ENCODE results near the gene LENG9. TPM values are rescaled to one million over a fixed set of nuclear protein-coding genes. Genes with fewer than 3 reads are reported as not detected.

Gene LENG9
- total RNA-seq, 4 donors from 2014 or later = 2.6 to 9.1 (median 4.5) TPM

GRCh38 chr19:54416695-54417491, 46.7 kb downstream of the LENG9 start:
- Histone ChIP-seq H3K27ac (peak overlapping the region in 2 of 4 donors; percentile 35 to 67), H3K4me3 (peak overlapping the region in 1 of 2 donors; percentile 49), H3K27me3 (peaks cover 95% of the 10 kb centered on the region), H3K4me1 (peaks cover 0 to 34% (median 0%) of the 10 kb centered on the region in 3 donors), H3K9me3 (no peaks in the 10 kb centered on the region), H3K36me3 (no peaks in the 10 kb centered on the region)
- TF ChIP-seq POLR2A (IDR thresholded peaks at IDR 0.05) = no peak
- no peak for ATAC-seq
- WGBS, 2 donors (ENCODE audit: low coverage in 1 of 2) = 76 to 79% methylated on average over 6 to 9 of the region's 44 CpGs

- no peak for TF ChIP-seq POLR2AphosphoS5 (IDR thresholded peaks at IDR 0.05)
- no peak for TF ChIP-seq CTCF (IDR thresholded peaks at IDR 0.05)
- no peak for TF ChIP-seq EP300 (IDR thresholded peaks at IDR 0.05)
- TF ChIP-seq POLR2A (IDR thresholded peaks at IDR 0.05) = no peak
- no peak for ATAC-seq
- Histone ChIP-seq H3K27me3 (peaks cover 94% of the 10 kb centered on the region), H3K36me3 (no peaks in the 10 kb centered on the region), H3K27ac (peak overlapping the region in 2 of 4 donors; percentile 35 to 67), H3K9me3 (no peaks in the 10 kb centered on the region), H3K4me3 (peak overlapping the region in 1 of 2 donors; percentile 49), H3K4me1 (peaks cover 0 to 32% (median 0%) of the 10 kb centered on the region in 3 donors)
- WGBS, 2 donors (ENCODE audit: low coverage in 1 of 2) = 0 to 10% methylated on average over 1 to 10 of the region's 28 CpGs
Observed at GRCh38 chr19:54415901-54416673, 47.5 kb downstream of the LENG9 start.

GRCh38 chr19:54415208-54415900, 48.2 kb downstream of the LENG9 start, which contains the start of gene TTYH1:
TTYH1 (plus strand) TSS chr19:54415464; CDS start chr19:54415553, 89 bp downstream.
- WGBS, 2 donors (ENCODE audit: low coverage in 1 of 2) = no CpG with 5 or more reads among the region's 68 CpGs
- TF ChIP-seq CTCF (IDR thresholded peaks at IDR 0.05) (peak in 1 of 4 experiments; percentile 58), EP300 (IDR thresholded peaks at IDR 0.05) (no peak), POLR2A (IDR thresholded peaks at IDR 0.05) (no peak)
- Histone ChIP-seq H3K27ac (peak within 1 kb of the TSS in 2 of 4 donors; percentile 35 to 67), H3K4me3 (peak within 1 kb of the TSS in 1 of 2 donors; percentile 49), H3K9me3 (no peaks in the 10 kb centered on the region), H3K4me1 (peaks cover 0 to 25% (median 0%) of the 10 kb centered on the region in 3 donors), H3K36me3 (no peaks in the 10 kb centered on the region), H3K27me3 (peaks cover 94% of the 10 kb centered on the region)
- ATAC-seq = no peak

- TF ChIP-seq EP300 (IDR thresholded peaks at IDR 0.05) (no peak), POLR2A (IDR thresholded peaks at IDR 0.05) (no peak), CTCF (IDR thresholded peaks at IDR 0.05) (no peak), POLR2AphosphoS5 (IDR thresholded peaks at IDR 0.05) (no peak)
- WGBS, 2 donors (ENCODE audit: low coverage in 1 of 2) = 95 to 97% methylated on average over 3 to 4 of the region's 4 CpGs
- Histone ChIP-seq H3K27ac (no peak overlapping the region), H3K4me3 (no peak overlapping the region), H3K27me3 (peaks cover 94% of the 10 kb centered on the region), H3K36me3 (no peaks in the 10 kb centered on the region), H3K9me3 (no peaks in the 10 kb centered on the region), H3K4me1 (peaks cover 0 to 19% (median 0%) of the 10 kb centered on the region in 3 donors)
- ATAC-seq = no peak
Observed at GRCh38 chr19:54414156-54414555, 49.4 kb downstream of the LENG9 start.

GRCh38 chr19:54412877-54413276, 50.7 kb downstream of the LENG9 start:
- Histone ChIP-seq H3K9me3 (no peaks in the 10 kb centered on the region), H3K27ac (no peak overlapping the region), H3K27me3 (peaks cover 82% of the 10 kb centered on the region), H3K4me1 (peaks cover 0 to 11% (median 0%) of the 10 kb centered on the region in 3 donors), H3K4me3 (no peak overlapping the region), H3K36me3 (no peaks in the 10 kb centered on the region)
- TF ChIP-seq CTCF (IDR thresholded peaks at IDR 0.05) (no peak), POLR2AphosphoS5 (IDR thresholded peaks at IDR 0.05) (no peak), POLR2A (IDR thresholded peaks at IDR 0.05) (no peak), EP300 (IDR thresholded peaks at IDR 0.05) (no peak)
- no peak for ATAC-seq
- 60% methylated on average over 4 of the region's 4 CpGs; no CpG with 5 or more reads in 1 of the 2 donors for WGBS, 2 donors (ENCODE audit: low coverage in 1 of 2)

All from gastroesophageal sphincter (tissue), 4 donors.